ENCODE results near the gene STAT4.

The STAT4 gene

GRCh38 chr2:191183516-191183915 is 32.7 kb upstream of the STAT4 start:
- no peak for TF ChIP-seq ZNF221 (tag by site-specific recombination; IDR thresholded peaks at IDR 0.05; ENCODE audit: borderline replicate concordance)
- no peak for TF ChIP-seq ZNF768 (tag by site-specific recombination; IDR thresholded peaks at IDR 0.05)
- no peak for TF ChIP-seq ZNF398 (tag by site-specific recombination; IDR thresholded peaks at IDR 0.05)
- TF ChIP-seq ZNF354C (tag by site-specific recombination; IDR thresholded peaks at IDR 0.05; ENCODE audit: borderline replicate concordance, low read depth), result no peak
- no peak for TF ChIP-seq KLF17 (tag by site-specific recombination; IDR thresholded peaks at IDR 0.05)
- no peak for TF ChIP-seq ZNF302 (tag by site-specific recombination; IDR thresholded peaks at IDR 0.05; ENCODE audit: low read depth)
- TF ChIP-seq ZBTB48 (tag by site-specific recombination; IDR thresholded peaks at IDR 0.05), result no peak
- no peak for TF ChIP-seq ZNF623 (tag by site-specific recombination; IDR thresholded peaks at IDR 0.05)
- no peak for TF ChIP-seq CTCF (tag by site-specific recombination; IDR thresholded peaks at IDR 0.05)
- TF ChIP-seq ZNF624 (tag by site-specific recombination; IDR thresholded peaks at IDR 0.05), result no peak
- no peak for TF ChIP-seq ZNF837 (tag by site-specific recombination; IDR thresholded peaks at IDR 0.05)
- TF ChIP-seq ATF2 (tag by site-specific recombination; IDR thresholded peaks at IDR 0.05; ENCODE audit: low read depth), result no peak
- no peak for TF ChIP-seq ZNF140 (tag by site-specific recombination; IDR thresholded peaks at IDR 0.05)
- TF ChIP-seq ZNF223 (tag by site-specific recombination; IDR thresholded peaks at IDR 0.05), result no peak
- TF ChIP-seq MYNN (tag by site-specific recombination; IDR thresholded peaks at IDR 0.05; ENCODE audit: borderline replicate concordance), result no peak
- no peak for TF ChIP-seq ZNF350 (tag by site-specific recombination; IDR thresholded peaks at IDR 0.05)
- TF ChIP-seq SP3 (tag by site-specific recombination; IDR thresholded peaks at IDR 0.05), result no peak
- no peak for TF ChIP-seq ZNF777 (tag by site-specific recombination; IDR thresholded peaks at IDR 0.05; ENCODE audit: borderline replicate concordance)
- no peak for TF ChIP-seq OSR2 (tag by site-specific recombination; IDR thresholded peaks at IDR 0.05)
- Histone ChIP-seq H3K4me1 (ENCODE audit: control insufficient read depth, insufficient read depth, low read length) (no peaks in the 10 kb centered on the region), H3K36me3 (ENCODE audit: control insufficient read depth in 2 of 2, insufficient read depth in 1 of 2, low read length in 2 of 2) (no peaks in the 10 kb centered on the region), H3K4me3 (ENCODE audit: low read depth, low read length) (no peak overlapping the region), H3K27ac (ENCODE audit: extremely low read depth, low read depth, low read length) (no peak overlapping the region), H3K9me3 (ENCODE audit: control insufficient read depth, insufficient read depth, low read depth, low read length) (no peaks in the 10 kb centered on the region)
- ChIA-PET POLR2A (no interaction called here), CTCF (interaction anchor here (0.9 to 1.5 kb wide), 2 partner anchors 105 to 318 kb away, joined by 3 read pairs; no protein-coding TSS in a partner anchor)

GRCh38 chr2:191183081-191183480 is 32.3 kb upstream of the STAT4 start:
- Histone ChIP-seq H3K9me3 (ENCODE audit: control insufficient read depth, insufficient read depth, low read depth, low read length) (no peaks in the 10 kb centered on the region), H3K4me1 (ENCODE audit: control insufficient read depth, insufficient read depth, low read length) (no peaks in the 10 kb centered on the region), H3K27ac (ENCODE audit: extremely low read depth, low read depth, low read length) (no peak overlapping the region), H3K36me3 (ENCODE audit: control insufficient read depth in 2 of 2, insufficient read depth in 1 of 2, low read length in 2 of 2) (no peaks in the 10 kb centered on the region), H3K4me3 (ENCODE audit: low read depth, low read length) (no peak overlapping the region)
- CTCF ChIA-PET, result interaction anchor here (0.8 to 1.5 kb wide), 3 partner anchors 17 to 319 kb away, joined by 3 read pairs; no protein-coding TSS in a partner anchor
- POLR2A ChIA-PET, result no interaction called here
- no peak for TF ChIP-seq ZNF664 (tag by site-specific recombination; IDR thresholded peaks at IDR 0.05)
- no peak for TF ChIP-seq ZNF510 (tag by site-specific recombination; IDR thresholded peaks at IDR 0.05; ENCODE audit: insufficient replicate concordance)
- TF ChIP-seq ZNF10 (tag by site-specific recombination; IDR thresholded peaks at IDR 0.05), result no peak
- no peak for TF ChIP-seq ZNF169 (tag by site-specific recombination; IDR thresholded peaks at IDR 0.05)
- TF ChIP-seq YY2 (tag by site-specific recombination; IDR thresholded peaks at IDR 0.05), result no peak
- no peak for TF ChIP-seq TSHZ1 (tag by site-specific recombination; IDR thresholded peaks at IDR 0.05; ENCODE audit: borderline replicate concordance)
- TF ChIP-seq ZIC2 (tag by site-specific recombination; IDR thresholded peaks at IDR 0.05), result no peak

All from HEK293 (cell line).